Gastrocnemius medialis (tissue), 4 donors: ENCODE data around the gene COX7B. TPM values are rescaled to one million over a fixed set of nuclear protein-coding genes. Genes with fewer than 3 reads are reported as not detected.

Source experiments
- ATAC-seq, 2 donors: fragments of 150-250 bp; one replicate each; pipeline ENCODE4 v1.9.1; 2016
- DNase-seq, 2 donors: peaks; one replicate each; pipeline ENCODE4 v3.0.0-alpha.2; 2019
- H3K27ac ChIP-seq, 4 donors: fragments of 200-600 bp; sonication (generic); 1 replicate in 1 of 4; 2 replicates in 3 of 4; pipeline ENCODE4 v1.5.1; 2016 to 2018; ENCODE audit warnings: mild to moderate bottlenecking in 2 of 4, moderate library complexity in 1 of 4
- H3K27me3 ChIP-seq, 3 donors: fragments of 200-600 bp; sonication (generic) in 2 of 3; 1 replicate in 1 of 3; 2 replicates in 2 of 3; pipeline versions ENCODE4 v1.5.1 to v1.6.0; 2016 to 2019; ENCODE audit warnings: mild to moderate bottlenecking in 1 of 3, moderate library complexity in 1 of 3
- H3K36me3 ChIP-seq, 2 donors: fragments of 200-600 bp; sonication (generic) in 1 of 2; one replicate each; pipeline ENCODE4 v1.5.1; 2017 to 2018
- H3K4me1 ChIP-seq, 2 donors: fragments of 200-600 bp; sonication (generic) in 1 of 2; one replicate each; pipeline ENCODE4 v1.5.1; 2016 to 2017; ENCODE audit warnings: mild to moderate bottlenecking in 2 of 2
- H3K4me3 ChIP-seq, 4 donors: fragments of 200-600 bp; sonication (generic) in 3 of 4; 1 replicate in 1 of 4; 2 replicates in 3 of 4; pipeline ENCODE4 v1.5.1; 2016 to 2019; ENCODE audit warnings: mild to moderate bottlenecking in 2 of 4
- H3K9me3 ChIP-seq, 3 donors: fragments of 200-600 bp; sonication (generic) in 2 of 3; 1 replicate in 1 of 3; 2 replicates in 2 of 3; pipeline ENCODE4 v1.5.1; 2016 to 2019
- POLR2A ChIP-seq, 2 donors: fragments of 450-650 bp; IDR thresholded peaks; one replicate each; pipeline ENCODE4 v1.6.1; 2017; ENCODE audit warnings: antibody characterized with exemption in 2 of 2, mild to moderate bottlenecking in 2 of 2, moderate library complexity in 2 of 2
- in situ Hi-C, 4 donors: fragments of 200-750 bp; cut with MboI; loops; one replicate each; pipeline versions ENCODE4 v1.15.0 to v1.8.0; 2017; ENCODE audit warnings: low sequenced_read_pairs in 4 of 4
- intact Hi-C: fragments of 100-400 bp; cut with DNase I; formaldehyde crosslinking; loops from one replicate; pipeline ENCODE4 v1.15.1; 2023; ENCODE audit warnings: low total_unique reads
- total RNA-seq, 4 donors: library from RNA; depleted of rRNA; stranded (reverse); fragments of >200 nt; gene quantifications; one replicate each; pipeline versions ENCODE4 v1.1.0 to v1.2.3, GENCODE V29; 2016
- TF ChIP-seq, protein P1 (sequence below), 5 experiments: fragments of 450-650 bp in 3 of 5; fragments of 200-600 bp in 2 of 5; sonication (generic) in 2 of 5; IDR thresholded peaks in 4 of 5; conservative IDR thresholded peaks in 1 of 5; 1 replicate in 4 of 5; 2 replicates in 1 of 5; pipeline ENCODE4 v1.5.1; 2016 to 2019; ENCODE audit warnings: antibody characterized with exemption in 5 of 5, mild to moderate bottlenecking in 3 of 5, moderate library complexity in 3 of 5

The COX7B gene
- total RNA-seq, 4 donors from 2014 or later = 788 to 912 (median 821) TPM

DNA sequence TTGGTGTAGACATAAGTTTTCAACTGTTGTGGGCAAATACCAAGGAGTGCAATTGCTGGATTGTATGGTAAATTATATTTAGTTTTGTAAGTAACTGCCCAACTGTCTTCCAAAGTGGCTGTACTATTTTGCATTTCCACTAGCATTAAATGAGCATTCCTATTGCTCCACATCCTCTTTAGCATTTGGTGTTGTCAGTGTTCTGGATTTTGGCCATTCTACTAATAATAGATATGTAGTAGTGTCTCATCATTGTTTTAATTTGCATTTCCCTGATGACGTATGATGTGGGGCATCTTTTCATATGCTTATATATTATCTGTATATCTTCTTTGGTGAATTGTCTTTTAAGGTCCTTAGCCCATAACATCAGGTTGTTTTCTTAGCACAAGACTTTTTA lies 52.9 kb downstream of the COX7B start:
- Histone ChIP-seq H3K27ac (no peak overlapping the region), H3K36me3 (no peaks in the 10 kb centered on the region), H3K9me3 (no peaks in the 10 kb centered on the region), H3K27me3 (no peaks in the 10 kb centered on the region), H3K4me1 (peaks cover 9% of the 10 kb centered on the region in 2 donors), H3K4me3 (no peak overlapping the region)
- ATAC-seq = no peak
- TF ChIP-seq, protein P1, sequence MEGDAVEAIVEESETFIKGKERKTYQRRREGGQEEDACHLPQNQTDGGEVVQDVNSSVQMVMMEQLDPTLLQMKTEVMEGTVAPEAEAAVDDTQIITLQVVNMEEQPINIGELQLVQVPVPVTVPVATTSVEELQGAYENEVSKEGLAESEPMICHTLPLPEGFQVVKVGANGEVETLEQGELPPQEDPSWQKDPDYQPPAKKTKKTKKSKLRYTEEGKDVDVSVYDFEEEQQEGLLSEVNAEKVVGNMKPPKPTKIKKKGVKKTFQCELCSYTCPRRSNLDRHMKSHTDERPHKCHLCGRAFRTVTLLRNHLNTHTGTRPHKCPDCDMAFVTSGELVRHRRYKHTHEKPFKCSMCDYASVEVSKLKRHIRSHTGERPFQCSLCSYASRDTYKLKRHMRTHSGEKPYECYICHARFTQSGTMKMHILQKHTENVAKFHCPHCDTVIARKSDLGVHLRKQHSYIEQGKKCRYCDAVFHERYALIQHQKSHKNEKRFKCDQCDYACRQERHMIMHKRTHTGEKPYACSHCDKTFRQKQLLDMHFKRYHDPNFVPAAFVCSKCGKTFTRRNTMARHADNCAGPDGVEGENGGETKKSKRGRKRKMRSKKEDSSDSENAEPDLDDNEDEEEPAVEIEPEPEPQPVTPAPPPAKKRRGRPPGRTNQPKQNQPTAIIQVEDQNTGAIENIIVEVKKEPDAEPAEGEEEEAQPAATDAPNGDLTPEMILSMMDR (IDR thresholded peaks at IDR 0.05 in 4 of 5, conservative IDR thresholded peaks at IDR 0.05 in 1 of 5) = no peak
- TF ChIP-seq POLR2A (IDR thresholded peaks at IDR 0.05) = no peak
- no peak for DNase-seq
- in situ Hi-C loops = no loop called here
- intact Hi-C loops = no loop called here

DNA sequence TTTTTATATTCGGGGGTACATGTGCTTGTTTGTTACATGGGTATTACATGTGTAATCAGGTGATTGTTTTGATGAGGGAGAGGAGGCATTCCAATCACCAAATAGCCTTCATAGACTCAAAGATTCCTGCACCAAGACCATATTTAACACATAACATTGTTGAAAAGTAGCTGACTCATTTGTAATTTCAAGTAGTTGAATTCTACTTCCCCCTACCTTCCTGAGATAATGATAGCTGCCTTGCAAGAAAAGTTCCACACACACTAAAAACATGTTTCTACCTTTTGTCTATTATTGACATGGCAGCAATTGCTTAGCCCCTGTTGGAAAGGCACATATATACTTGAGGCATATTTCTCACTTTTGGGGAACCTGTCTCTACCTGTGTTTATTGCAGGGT lies 54.0 kb downstream of the COX7B start:
- ATAC-seq (no peak), DNase-seq (no peak)
- no peak overlapping the region for H3K27ac ChIP-seq
- H3K36me3 ChIP-seq = no peaks in the 10 kb centered on the region
- TF ChIP-seq, protein P1 (IDR thresholded peaks at IDR 0.05 in 4 of 5, conservative IDR thresholded peaks at IDR 0.05 in 1 of 5) = no peak
- TF ChIP-seq POLR2A (IDR thresholded peaks at IDR 0.05) = no peak
- intact Hi-C loops (no loop called here), in situ Hi-C loops (no loop called here)
- H3K4me1 ChIP-seq = peaks cover 9% of the 10 kb centered on the region in 2 donors
- H3K27me3 ChIP-seq = no peaks in the 10 kb centered on the region
- H3K4me3 ChIP-seq = no peak overlapping the region
- no peaks in the 10 kb centered on the region for H3K9me3 ChIP-seq

DNA sequence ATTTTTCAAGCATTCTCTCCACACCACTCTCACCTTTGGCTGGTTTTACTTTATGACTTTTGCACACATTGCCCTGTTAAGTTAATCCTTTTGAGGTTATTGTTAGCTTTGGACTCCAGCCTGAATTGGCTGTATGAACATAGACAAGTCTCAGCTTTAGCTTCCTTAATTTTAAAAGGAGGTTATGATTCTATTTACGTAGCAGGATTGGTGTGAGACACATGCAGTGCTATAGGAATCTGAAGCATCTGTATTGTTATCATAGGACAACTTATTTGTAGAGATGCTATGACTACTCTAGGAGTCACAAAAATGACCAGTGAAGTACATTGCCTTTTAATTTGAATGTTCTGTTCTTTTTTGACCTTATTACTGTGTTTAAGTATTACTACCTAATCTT lies 54.4 kb downstream of the COX7B start:
- no peak for ATAC-seq
- in situ Hi-C loops = no loop called here
- H3K27ac ChIP-seq = no peak overlapping the region
- intact Hi-C loops = no loop called here
- TF ChIP-seq POLR2A (IDR thresholded peaks at IDR 0.05) = no peak
- TF ChIP-seq, protein P1 (IDR thresholded peaks at IDR 0.05 in 4 of 5, conservative IDR thresholded peaks at IDR 0.05 in 1 of 5) = no peak
- DNase-seq = no peak
- H3K4me3 ChIP-seq = no peak overlapping the region
- H3K27me3 ChIP-seq = no peaks in the 10 kb centered on the region
- H3K4me1 ChIP-seq = peaks cover 9% of the 10 kb centered on the region in 2 donors
- no peaks in the 10 kb centered on the region for H3K9me3 ChIP-seq
- no peaks in the 10 kb centered on the region for H3K36me3 ChIP-seq

Other genes starting within 250 kb of the COX7B start
- 10 to 100 TPM; 34.7 to 75.9 (median 50.5) TPM for gene ATRX, start 113.3 kb upstream of the COX7B start, total RNA-seq
- 10 to 100 TPM; 26.2 to 40.1 (median 32.7) TPM for gene MAGT1, start 4.0 kb upstream of the COX7B start, total RNA-seq
- gene ATP7A, start 11.2 kb downstream of the COX7B start, total RNA-seq = 1 to 10 TPM; 4.0 to 6.3 (median 5.1) TPM
- gene PGAM4, start 70.2 kb downstream of the COX7B start, total RNA-seq = not detected
- gene PGK1, start 204.8 kb downstream of the COX7B start, total RNA-seq = 100 to 1,000 TPM; 220 to 392 (median 310) TPM
- gene TAF9B, start 240.2 kb downstream of the COX7B start, total RNA-seq = 10 to 100 TPM; 16.3 to 24.0 (median 18.5) TPM